IMR-90 (cell line): ENCODE data around the gene CD6.

Source experiments
- BHLHE40 ChIP-seq: fragments of 150-350 bp; IDR thresholded peaks from 2 replicates; pipeline ENCODE4 v1.6.1; 2016; ENCODE audit warnings: mild to moderate bottlenecking, low read depth, low read length
- CEBPB ChIP-seq: IDR thresholded peaks from 2 replicates; pipeline ENCODE4 v1.6.1; 2012; ENCODE audit warnings: low read depth, low read length, improper control_type of control experiment
- MAFK ChIP-seq: IDR thresholded peaks from 2 replicates; pipeline ENCODE4 v1.6.1; 2012; ENCODE audit warnings: low read depth, low read length, improper control_type of control experiment
- MAZ ChIP-seq: IDR thresholded peaks from 2 replicates; pipeline ENCODE4 v1.6.1; 2012; ENCODE audit warnings: low read depth, mild to moderate bottlenecking, low read length, improper control_type of control experiment, moderate library complexity, borderline replicate concordance
- MXI1 ChIP-seq: IDR thresholded peaks from 2 replicates; pipeline ENCODE4 v1.6.1; 2012; ENCODE audit warnings: low read depth, mild to moderate bottlenecking, low read length, moderate library complexity, borderline replicate concordance
- NFE2L2 ChIP-seq: fragments of 150-350 bp; IDR thresholded peaks from 2 replicates; pipeline ENCODE4 v1.6.1; 2016; ENCODE audit warnings: low read depth, mild to moderate bottlenecking, low read length
- POLR2A ChIP-seq: IDR thresholded peaks from 2 replicates; pipeline ENCODE4 v1.6.1; 2012; ENCODE audit warnings: mild to moderate bottlenecking, low read depth, low read length
- RAD21 ChIP-seq: IDR thresholded peaks from 2 replicates; pipeline ENCODE4 v1.6.1; 2012; ENCODE audit warnings: low read length, improper control_type of control experiment
- RCOR1 ChIP-seq: IDR thresholded peaks from 2 replicates; pipeline ENCODE4 v1.6.1; 2012; ENCODE audit warnings: mild to moderate bottlenecking, low read length, improper control_type of control experiment; ENCODE audit not compliant: insufficient replicate concordance
- SMC3 ChIP-seq: fragments of 150-350 bp; IDR thresholded peaks from 2 replicates; pipeline ENCODE4 v1.6.1; 2016; ENCODE audit warnings: low read depth, mild to moderate bottlenecking, antibody characterized with exemption, low read length, moderate library complexity
- TF ChIP-seq, protein P1 (sequence below): conservative IDR thresholded peaks from 2 replicates; pipeline ENCODE4 v1.5.1; 2012; ENCODE audit warnings: mild to moderate bottlenecking, low read depth, low read length, improper control_type of control experiment
- TF ChIP-seq, protein P2 (sequence below): fragments of 150-350 bp; IDR thresholded peaks from 2 replicates; pipeline ENCODE4 v1.6.1; 2017; ENCODE audit warnings: mild to moderate bottlenecking, antibody characterized with exemption, low read length, low read depth
- TF ChIP-seq, protein P3 (sequence below): fragments of 150-350 bp; IDR thresholded peaks from 2 replicates; pipeline ENCODE4 v1.6.1; 2016; ENCODE audit warnings: low read depth, mild to moderate bottlenecking, low read length, moderate library complexity, borderline replicate concordance

DNA sequence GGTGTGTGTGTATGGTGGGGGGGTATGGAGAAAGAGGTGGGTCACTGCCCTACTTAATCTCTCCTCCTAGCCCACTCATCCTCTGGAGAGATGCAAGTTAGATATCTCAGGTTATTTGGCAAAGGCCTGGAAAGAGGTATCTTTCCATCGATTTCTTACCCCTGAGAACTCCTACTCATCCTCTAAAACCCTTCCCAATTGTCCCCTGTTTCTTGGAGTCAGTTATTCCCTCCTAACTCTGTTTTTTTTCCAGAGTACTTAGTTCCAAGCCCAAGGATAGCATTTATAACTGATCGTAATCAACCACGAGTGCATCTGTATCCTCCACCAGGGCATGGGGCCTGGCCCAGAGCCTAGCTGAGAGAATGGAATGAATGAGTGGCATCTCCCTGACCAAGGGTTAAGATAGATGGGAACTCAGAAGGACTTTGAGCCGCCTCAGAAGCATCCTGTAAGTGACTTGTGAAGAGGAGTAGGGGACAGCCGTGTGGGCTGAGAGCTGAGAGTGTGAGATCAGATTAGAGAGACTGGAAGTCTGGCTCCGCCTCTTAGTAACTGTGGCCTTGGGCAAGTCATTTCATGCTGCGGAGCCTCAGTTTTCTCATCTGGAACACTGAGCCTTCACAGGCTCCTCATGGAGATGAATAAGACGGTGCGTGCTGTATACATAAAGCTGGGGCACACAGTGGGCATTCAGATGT is 16.2 kb downstream of the CD6 start:
- TF ChIP-seq, protein P1, sequence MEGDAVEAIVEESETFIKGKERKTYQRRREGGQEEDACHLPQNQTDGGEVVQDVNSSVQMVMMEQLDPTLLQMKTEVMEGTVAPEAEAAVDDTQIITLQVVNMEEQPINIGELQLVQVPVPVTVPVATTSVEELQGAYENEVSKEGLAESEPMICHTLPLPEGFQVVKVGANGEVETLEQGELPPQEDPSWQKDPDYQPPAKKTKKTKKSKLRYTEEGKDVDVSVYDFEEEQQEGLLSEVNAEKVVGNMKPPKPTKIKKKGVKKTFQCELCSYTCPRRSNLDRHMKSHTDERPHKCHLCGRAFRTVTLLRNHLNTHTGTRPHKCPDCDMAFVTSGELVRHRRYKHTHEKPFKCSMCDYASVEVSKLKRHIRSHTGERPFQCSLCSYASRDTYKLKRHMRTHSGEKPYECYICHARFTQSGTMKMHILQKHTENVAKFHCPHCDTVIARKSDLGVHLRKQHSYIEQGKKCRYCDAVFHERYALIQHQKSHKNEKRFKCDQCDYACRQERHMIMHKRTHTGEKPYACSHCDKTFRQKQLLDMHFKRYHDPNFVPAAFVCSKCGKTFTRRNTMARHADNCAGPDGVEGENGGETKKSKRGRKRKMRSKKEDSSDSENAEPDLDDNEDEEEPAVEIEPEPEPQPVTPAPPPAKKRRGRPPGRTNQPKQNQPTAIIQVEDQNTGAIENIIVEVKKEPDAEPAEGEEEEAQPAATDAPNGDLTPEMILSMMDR = no peak
- TF ChIP-seq RAD21 (no peak), MAFK (no peak), POLR2A (no peak), MXI1 (no peak), SMC3 (no peak), BHLHE40 (no peak), RCOR1 (no peak), NFE2L2 (no peak), CEBPB (no peak), MAZ (no peak)
- TF ChIP-seq, protein P2, sequence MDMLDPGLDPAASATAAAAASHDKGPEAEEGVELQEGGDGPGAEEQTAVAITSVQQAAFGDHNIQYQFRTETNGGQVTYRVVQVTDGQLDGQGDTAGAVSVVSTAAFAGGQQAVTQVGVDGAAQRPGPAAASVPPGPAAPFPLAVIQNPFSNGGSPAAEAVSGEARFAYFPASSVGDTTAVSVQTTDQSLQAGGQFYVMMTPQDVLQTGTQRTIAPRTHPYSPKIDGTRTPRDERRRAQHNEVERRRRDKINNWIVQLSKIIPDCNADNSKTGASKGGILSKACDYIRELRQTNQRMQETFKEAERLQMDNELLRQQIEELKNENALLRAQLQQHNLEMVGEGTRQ = no peak
- TF ChIP-seq, protein P3, sequence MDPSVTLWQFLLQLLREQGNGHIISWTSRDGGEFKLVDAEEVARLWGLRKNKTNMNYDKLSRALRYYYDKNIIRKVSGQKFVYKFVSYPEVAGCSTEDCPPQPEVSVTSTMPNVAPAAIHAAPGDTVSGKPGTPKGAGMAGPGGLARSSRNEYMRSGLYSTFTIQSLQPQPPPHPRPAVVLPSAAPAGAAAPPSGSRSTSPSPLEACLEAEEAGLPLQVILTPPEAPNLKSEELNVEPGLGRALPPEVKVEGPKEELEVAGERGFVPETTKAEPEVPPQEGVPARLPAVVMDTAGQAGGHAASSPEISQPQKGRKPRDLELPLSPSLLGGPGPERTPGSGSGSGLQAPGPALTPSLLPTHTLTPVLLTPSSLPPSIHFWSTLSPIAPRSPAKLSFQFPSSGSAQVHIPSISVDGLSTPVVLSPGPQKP = no peak
